Neural progenitor cell (in vitro differentiated cells): ENCODE data around the gene ARHGEF26.

Source experiments
- CTCF ChIP-seq: fragments of 200-600 bp; sonication (generic); IDR thresholded peaks from 2 replicates; pipeline ENCODE4 v1.5.1; 2017; ENCODE audit warnings: antibody characterized with exemption, mild to moderate bottlenecking
- EZH2phosphoT487 ChIP-seq: fragments of 200-600 bp; sonication (generic); IDR thresholded peaks from 2 replicates; pipeline ENCODE4 v1.6.1; 2017; ENCODE audit warnings: antibody characterized with exemption

GRCh38 chr3:154229217-154229590 is 108.0 kb downstream of the ARHGEF26 start:
- TF ChIP-seq CTCF (no peak), EZH2phosphoT487 (no peak)
